ENCODE measurements around the gene SLC2A10.

DNA sequence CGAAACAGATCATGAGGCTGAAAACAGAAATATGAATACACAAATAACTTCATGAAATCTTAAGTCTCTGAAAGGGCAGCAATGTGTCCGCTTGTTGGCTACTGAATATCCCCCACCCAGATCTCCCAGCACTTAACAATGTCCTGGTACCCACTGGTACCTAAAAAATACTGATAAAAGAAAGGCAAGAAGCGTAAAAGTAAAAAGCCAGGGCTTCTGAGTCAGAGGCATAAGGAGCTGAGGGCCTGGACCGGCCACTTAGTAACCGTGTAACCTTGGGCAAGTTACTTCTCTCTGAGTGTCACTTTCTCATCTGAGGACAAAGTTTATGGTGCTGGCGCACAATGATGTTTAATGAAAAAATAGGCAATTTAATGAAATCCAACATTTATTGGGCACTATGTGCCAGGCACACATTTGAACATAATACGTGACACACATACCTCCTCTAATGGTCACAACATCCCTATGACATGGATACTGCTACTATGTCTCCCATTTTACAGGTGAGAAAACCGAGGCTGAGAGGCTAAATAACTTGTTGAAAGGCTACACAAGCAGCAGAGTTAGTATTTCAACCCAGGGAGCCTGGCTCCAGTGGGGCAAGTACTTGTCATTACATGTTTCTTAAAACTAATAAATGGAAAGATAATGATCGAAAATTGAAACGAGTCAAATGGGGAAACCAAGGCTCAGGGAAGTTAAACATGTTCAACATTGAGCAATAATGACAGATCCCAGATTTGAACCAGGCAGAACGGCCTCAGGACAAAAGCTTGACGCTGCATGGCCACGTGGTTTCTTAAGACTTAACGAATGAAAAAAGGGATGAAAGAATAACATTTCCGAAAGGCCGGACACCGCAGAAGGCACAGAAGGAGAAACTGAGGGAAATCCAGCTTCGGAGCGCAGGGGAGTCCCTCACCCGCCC is 21.0 kb upstream of the SLC2A10 start:
- TF ChIP-seq ZNF23 (tag by site-specific recombination; IDR thresholded peaks at IDR 0.05; ENCODE audit: borderline replicate concordance) (no peak), ZNF777 (tag by site-specific recombination; IDR thresholded peaks at IDR 0.05; ENCODE audit: borderline replicate concordance) (no peak), ZBTB7A (tag by site-specific recombination; IDR thresholded peaks at IDR 0.05; ENCODE audit: low read depth) (no peak)
- TF ChIP-seq, protein P1, sequence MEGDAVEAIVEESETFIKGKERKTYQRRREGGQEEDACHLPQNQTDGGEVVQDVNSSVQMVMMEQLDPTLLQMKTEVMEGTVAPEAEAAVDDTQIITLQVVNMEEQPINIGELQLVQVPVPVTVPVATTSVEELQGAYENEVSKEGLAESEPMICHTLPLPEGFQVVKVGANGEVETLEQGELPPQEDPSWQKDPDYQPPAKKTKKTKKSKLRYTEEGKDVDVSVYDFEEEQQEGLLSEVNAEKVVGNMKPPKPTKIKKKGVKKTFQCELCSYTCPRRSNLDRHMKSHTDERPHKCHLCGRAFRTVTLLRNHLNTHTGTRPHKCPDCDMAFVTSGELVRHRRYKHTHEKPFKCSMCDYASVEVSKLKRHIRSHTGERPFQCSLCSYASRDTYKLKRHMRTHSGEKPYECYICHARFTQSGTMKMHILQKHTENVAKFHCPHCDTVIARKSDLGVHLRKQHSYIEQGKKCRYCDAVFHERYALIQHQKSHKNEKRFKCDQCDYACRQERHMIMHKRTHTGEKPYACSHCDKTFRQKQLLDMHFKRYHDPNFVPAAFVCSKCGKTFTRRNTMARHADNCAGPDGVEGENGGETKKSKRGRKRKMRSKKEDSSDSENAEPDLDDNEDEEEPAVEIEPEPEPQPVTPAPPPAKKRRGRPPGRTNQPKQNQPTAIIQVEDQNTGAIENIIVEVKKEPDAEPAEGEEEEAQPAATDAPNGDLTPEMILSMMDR (tag by site-specific recombination; IDR thresholded peaks at IDR 0.05): no peak
